ENCODE results near the gene KRT39. TPM values are rescaled to one million over a fixed set of nuclear protein-coding genes. Genes with fewer than 3 reads are reported as not detected.

KRT39 gene
- total and polyA plus RNA-seq, 2 of the 13 experiments (the other 11 are each of a cell fraction or from before 2014, with no cell fraction given): 0.07 to 1.2 TPM

GRCh38 chr17:40936437-40936971 is 30.2 kb downstream of the KRT39 start:
- peaks cover 3% of the 10 kb centered on the region for H3K79me2 ChIP-seq (ENCODE audit: insufficient read depth, low read length)
- H3K4me3 ChIP-seq (replicated peaks in 1 of 3; ENCODE audit: insufficient read depth in 1 of 3, low read depth in 2 of 3, low read length in 3 of 3): peak overlapping the region; percentile 32 to 65 (median 62)
- WGBS (ENCODE audit: low lambda C conversion rate): 52% methylated on average over 12 of the region's 19 CpGs
- no peak for FAIRE-seq
- peak; percentile 76 for ATAC-seq
- H3K9me3 ChIP-seq (ENCODE audit: low read length): no peaks in the 10 kb centered on the region
- H2AFZ ChIP-seq (ENCODE audit: low read length): peak overlapping the region; percentile 48
- BruUV-seq (replicated peaks): no TSS peak
- no peaks in the 10 kb centered on the region for H3K27me3 ChIP-seq (ENCODE audit: control insufficient read depth in 1 of 2, insufficient read depth in 2 of 2, low read length in 2 of 2)
- intact Hi-C loops (cut with micrococcal nuclease; ENCODE audit: unreplicated experiment): loop anchor here (2.0 kb wide), 1 partner anchor 20 kb away; no protein-coding TSS in a partner anchor
- peak overlapping the region; percentile 48 for H3K27ac ChIP-seq (ENCODE audit: extremely low read length, insufficient read depth, low read length)
- no peaks in the 10 kb centered on the region for H3K36me3 ChIP-seq (replicated peaks in 1 of 2; ENCODE audit: control insufficient read depth in 1 of 2, insufficient read depth in 2 of 2, low read length in 2 of 2)
- in situ Hi-C loops (cut with HindIII; ENCODE audit: extremely low pct_ligation_motif_present, low pct_unique_long_range_greater_than_20kb): no loop called here
- ChIA-PET POLR2A (interaction anchor here (0.6 to 2.0 kb wide), 7 partner anchors 10 to 122 kb away, joined by 3 to 10 read pairs (median 4); no protein-coding TSS in a partner anchor), CTCF (ENCODE audit: low intra/inter-chr PET ratio, low total read pairs) (no interaction called here)
- peak overlapping the region; percentile 67 for H3K9ac ChIP-seq (ENCODE audit: insufficient read depth, low read depth, low read length)
- H3K4me1 ChIP-seq (ENCODE audit: insufficient read depth, low read length): peaks cover 71% of the 10 kb centered on the region
- H3K4me2 ChIP-seq (ENCODE audit: low read depth, low read length): peak overlapping the region; percentile 70
- H4K20me1 ChIP-seq (ENCODE audit: insufficient read depth, low read length): no peaks in the 10 kb centered on the region
- DNase-seq (ENCODE audit: low spot score): peak; percentile 74
- TF ChIP-seq ZBTB25 (CRISPR knock-in tag; IDR thresholded peaks at IDR 0.05) (no peak), ZNF879 (CRISPR knock-in tag; IDR thresholded peaks at IDR 0.05) (no peak), PLRG1 (conservative IDR thresholded peaks at IDR 0.05) (no peak), HOXD1 (CRISPR knock-in tag; IDR thresholded peaks at IDR 0.05) (0 out of 2 replicates have a peak, but pooled peaks have one; percentile 15), ZNF720 (CRISPR knock-in tag; IDR thresholded peaks at IDR 0.05) (no peak), ZC3H13 (CRISPR knock-in tag; IDR thresholded peaks at IDR 0.05) (no peak), ZNF354B (CRISPR knock-in tag; IDR thresholded peaks at IDR 0.05) (no peak), NFE2L2 (IDR thresholded peaks at IDR 0.05; ENCODE audit: low read length) (no peak), ZNF740 (CRISPR knock-in tag; IDR thresholded peaks at IDR 0.05) (no peak), GRHL1 (CRISPR knock-in tag; conservative IDR thresholded peaks at IDR 0.05) (no peak), ARID5B (CRISPR knock-in tag; IDR thresholded peaks at IDR 0.05) (peak; percentile 30), DRAP1 (CRISPR knock-in tag; IDR thresholded peaks at IDR 0.05) (0 out of 2 replicates have a peak, but pooled peaks have one; percentile 24), ZNF691 (CRISPR knock-in tag; IDR thresholded peaks at IDR 0.05; ENCODE audit: borderline replicate concordance, low read depth) (no peak), MXD3 (CRISPR knock-in tag; IDR thresholded peaks at IDR 0.05) (no peak), GLI4 (CRISPR knock-in tag; IDR thresholded peaks at IDR 0.05; ENCODE audit: borderline replicate concordance) (no peak), DR1 (CRISPR knock-in tag; IDR thresholded peaks at IDR 0.05) (peak; percentile 40; the same call in 1 of the 2 replicates)

Data from HepG2 (cell line).